DOHH2 (cell line): ENCODE results near the gene ARHGDIB.

Experiments used
- H3F3A ChIP-seq: fragments of 200-600 bp; sonication (generic), shearing (Covaris generic); 2 replicates; pipeline ENCODE4 v1.6.0; 2016; ENCODE audit warnings: antibody characterized with exemption, mild to moderate bottlenecking; ENCODE audit not compliant: control insufficient read depth, insufficient read depth
- H3K27ac ChIP-seq: fragments of 200-600 bp; sonication (generic); 2 replicates; pipeline ENCODE4 v1.5.1; 2014; ENCODE audit warnings: low read depth, mild to moderate bottlenecking, low read length, moderate library complexity
- H3K27me3 ChIP-seq: fragments of 200-600 bp; sonication (generic); 2 replicates; pipeline ENCODE4 v1.6.1; 2014; ENCODE audit warnings: mild to moderate bottlenecking, low read length, mixed read lengths; ENCODE audit not compliant: control insufficient read depth
- H3K36me3 ChIP-seq: fragments of 200-600 bp; sonication (generic); 2 replicates; pipeline ENCODE4 v1.6.1; 2014; ENCODE audit warnings: mild to moderate bottlenecking, low read length, moderate library complexity, mixed read lengths; ENCODE audit not compliant: control insufficient read depth
- H3K4me1 ChIP-seq: fragments of 200-600 bp; sonication (generic); 2 replicates; pipeline ENCODE4 v1.6.1; 2014; ENCODE audit warnings: mild to moderate bottlenecking, low read length, mixed read lengths; ENCODE audit not compliant: control insufficient read depth
- H3K4me2 ChIP-seq: fragments of 200-600 bp; sonication (generic); 2 replicates; pipeline ENCODE4 v1.6.0; 2014; ENCODE audit warnings: mild to moderate bottlenecking, low read length, moderate library complexity
- H3K4me3 ChIP-seq: fragments of 200-600 bp; sonication (generic); 2 replicates; pipeline ENCODE4 v1.5.1; 2014; ENCODE audit warnings: mild to moderate bottlenecking, low read length, mixed read lengths
- H3K79me2 ChIP-seq: fragments of 200-600 bp; sonication (generic); 2 replicates; pipeline ENCODE4 v1.6.1; 2014; ENCODE audit warnings: mild to moderate bottlenecking, low read length, mixed read lengths; ENCODE audit not compliant: control insufficient read depth
- H3K9me2 ChIP-seq: fragments of 200-600 bp; sonication (generic); replicated peaks from 2 replicates; pipeline ENCODE4 v1.6.1; 2014; ENCODE audit warnings: mild to moderate bottlenecking, low read length, mixed read lengths; ENCODE audit not compliant: control insufficient read depth
- H3K9me3 ChIP-seq: fragments of 200-600 bp; sonication (generic); 2 replicates; pipeline ENCODE4 v1.6.1; 2014; ENCODE audit warnings: antibody characterized with exemption, low read length, mixed read lengths; ENCODE audit not compliant: control insufficient read depth, insufficient read depth
- H4K20me1 ChIP-seq: fragments of 200-600 bp; sonication (generic); 2 replicates; pipeline ENCODE4 v1.6.0; 2014; ENCODE audit warnings: low read depth, mild to moderate bottlenecking, antibody characterized with exemption, low read length, moderate library complexity; ENCODE audit not compliant: control insufficient read depth, insufficient read depth
- EZH2phosphoT487 ChIP-seq: fragments of 200-600 bp; sonication (generic); IDR thresholded peaks from 2 replicates; pipeline ENCODE4 v1.6.1; 2017; ENCODE audit warnings: borderline replicate concordance, mild to moderate bottlenecking, antibody characterized with exemption, low read length, moderate library complexity, mixed read lengths
- TF ChIP-seq, protein P1 (sequence below): fragments of 200-600 bp; sonication (generic); IDR thresholded peaks from one replicate; pipeline ENCODE4 v1.5.1; 2014; ENCODE audit warnings: antibody characterized with exemption, mild to moderate bottlenecking, low read depth, low read length; ENCODE audit not compliant: poor library complexity, severe bottlenecking

The ARHGDIB gene

DNA sequence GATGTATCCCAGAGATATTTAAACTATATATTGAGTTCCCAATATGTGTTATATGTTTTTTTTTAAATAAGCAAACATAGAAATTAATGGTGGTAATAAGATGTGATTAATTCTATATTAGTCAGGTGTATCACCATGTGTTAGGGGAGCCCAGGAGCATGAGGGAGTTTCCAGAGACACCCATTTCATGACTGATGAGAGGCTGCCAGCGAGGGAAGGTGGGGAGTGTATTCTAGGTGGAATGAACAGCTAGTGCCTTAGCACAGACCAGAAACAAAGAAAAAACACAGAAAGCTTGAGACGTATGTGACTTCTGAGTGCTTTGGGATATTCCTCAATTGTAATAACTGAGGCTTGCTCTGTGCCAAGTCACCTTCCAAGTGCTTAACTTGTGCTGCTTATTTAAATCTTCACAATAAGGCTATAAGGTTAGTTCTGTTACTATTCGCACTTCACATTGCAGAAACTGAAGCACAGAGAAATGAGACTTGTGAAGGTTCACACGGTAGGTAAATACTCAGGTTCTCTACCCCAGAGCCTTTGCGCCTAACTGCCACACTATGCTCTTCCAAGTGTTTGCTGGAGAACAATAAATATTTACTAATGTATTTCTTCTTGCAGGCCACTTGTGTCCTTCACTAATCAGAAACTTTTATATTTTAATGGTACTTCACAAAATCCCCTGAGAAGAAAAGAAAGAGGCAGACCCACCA lies 57.9 kb downstream of the ARHGDIB start:
- no peaks in the 10 kb centered on the region for H3K4me1 ChIP-seq
- no peaks in the 10 kb centered on the region for H3K9me3 ChIP-seq
- TF ChIP-seq EZH2phosphoT487 = no peak
- TF ChIP-seq, protein P1, sequence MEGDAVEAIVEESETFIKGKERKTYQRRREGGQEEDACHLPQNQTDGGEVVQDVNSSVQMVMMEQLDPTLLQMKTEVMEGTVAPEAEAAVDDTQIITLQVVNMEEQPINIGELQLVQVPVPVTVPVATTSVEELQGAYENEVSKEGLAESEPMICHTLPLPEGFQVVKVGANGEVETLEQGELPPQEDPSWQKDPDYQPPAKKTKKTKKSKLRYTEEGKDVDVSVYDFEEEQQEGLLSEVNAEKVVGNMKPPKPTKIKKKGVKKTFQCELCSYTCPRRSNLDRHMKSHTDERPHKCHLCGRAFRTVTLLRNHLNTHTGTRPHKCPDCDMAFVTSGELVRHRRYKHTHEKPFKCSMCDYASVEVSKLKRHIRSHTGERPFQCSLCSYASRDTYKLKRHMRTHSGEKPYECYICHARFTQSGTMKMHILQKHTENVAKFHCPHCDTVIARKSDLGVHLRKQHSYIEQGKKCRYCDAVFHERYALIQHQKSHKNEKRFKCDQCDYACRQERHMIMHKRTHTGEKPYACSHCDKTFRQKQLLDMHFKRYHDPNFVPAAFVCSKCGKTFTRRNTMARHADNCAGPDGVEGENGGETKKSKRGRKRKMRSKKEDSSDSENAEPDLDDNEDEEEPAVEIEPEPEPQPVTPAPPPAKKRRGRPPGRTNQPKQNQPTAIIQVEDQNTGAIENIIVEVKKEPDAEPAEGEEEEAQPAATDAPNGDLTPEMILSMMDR = no peak
- H3K36me3 ChIP-seq = no peaks in the 10 kb centered on the region
- no peaks in the 10 kb centered on the region for H3F3A ChIP-seq
- no peaks in the 10 kb centered on the region for H4K20me1 ChIP-seq
- no peak overlapping the region for H3K4me3 ChIP-seq
- H3K4me2 ChIP-seq = no peak overlapping the region
- H3K79me2 ChIP-seq = no peaks in the 10 kb centered on the region
- H3K27me3 ChIP-seq = no peaks in the 10 kb centered on the region
- H3K9me2 ChIP-seq = no peaks in the 10 kb centered on the region
- H3K27ac ChIP-seq = no peak overlapping the region

DNA sequence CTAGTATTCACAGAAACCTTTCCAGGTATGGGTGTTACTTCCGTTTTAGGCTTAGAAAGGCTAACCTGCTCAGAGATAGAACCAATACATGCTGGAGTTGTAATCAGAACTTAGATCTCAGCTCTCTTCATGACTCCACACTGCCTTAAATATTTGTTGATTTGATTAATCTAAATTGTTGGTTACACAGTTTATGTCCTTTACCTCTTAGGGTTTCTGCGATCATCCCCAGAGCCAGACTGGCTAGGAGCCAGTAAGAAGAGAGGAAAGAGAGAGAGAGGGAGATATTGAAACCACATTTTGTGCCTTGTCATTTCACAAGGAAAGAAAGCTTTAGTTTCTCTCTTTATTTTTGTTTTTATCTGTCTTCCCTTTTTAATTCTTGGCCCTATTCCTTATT lies 58.9 kb downstream of the ARHGDIB start:
- H3K4me3 ChIP-seq = no peak overlapping the region
- no peaks in the 10 kb centered on the region for H3K9me2 ChIP-seq
- H3K79me2 ChIP-seq = no peaks in the 10 kb centered on the region
- H3K4me1 ChIP-seq = no peaks in the 10 kb centered on the region
- no peaks in the 10 kb centered on the region for H4K20me1 ChIP-seq
- no peak overlapping the region for H3K27ac ChIP-seq
- no peak overlapping the region for H3K4me2 ChIP-seq
- no peaks in the 10 kb centered on the region for H3F3A ChIP-seq
- H3K36me3 ChIP-seq = no peaks in the 10 kb centered on the region
- no peaks in the 10 kb centered on the region for H3K27me3 ChIP-seq
- no peaks in the 10 kb centered on the region for H3K9me3 ChIP-seq
- no peak for TF ChIP-seq EZH2phosphoT487
- TF ChIP-seq, protein P1 = no peak

DNA sequence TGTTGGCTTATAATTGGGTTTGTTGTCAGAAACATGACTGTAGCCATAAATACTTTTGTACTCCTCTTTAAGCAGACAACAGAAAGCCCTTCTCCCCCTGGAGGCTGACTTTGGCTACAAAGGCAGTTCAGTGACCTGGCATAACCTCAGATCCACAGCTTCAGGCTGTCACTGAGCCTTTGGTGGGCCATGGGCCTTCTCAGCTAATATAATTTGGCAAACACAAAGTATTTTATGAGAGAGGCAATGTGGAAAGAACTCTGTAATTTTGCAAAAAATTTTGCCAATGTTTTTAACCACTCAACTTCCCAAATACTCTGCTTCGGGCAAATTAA lies 60.2 kb downstream of the ARHGDIB start:
- no peak overlapping the region for H3K27ac ChIP-seq
- no peaks in the 10 kb centered on the region for H4K20me1 ChIP-seq
- H3K4me1 ChIP-seq = no peaks in the 10 kb centered on the region
- no peaks in the 10 kb centered on the region for H3K9me2 ChIP-seq
- no peaks in the 10 kb centered on the region for H3K9me3 ChIP-seq
- H3K4me2 ChIP-seq = no peak overlapping the region
- H3K4me3 ChIP-seq = no peak overlapping the region
- no peaks in the 10 kb centered on the region for H3K79me2 ChIP-seq
- no peaks in the 10 kb centered on the region for H3K27me3 ChIP-seq
- no peaks in the 10 kb centered on the region for H3K36me3 ChIP-seq
- H3F3A ChIP-seq = no peaks in the 10 kb centered on the region
- no peak for TF ChIP-seq EZH2phosphoT487
- TF ChIP-seq, protein P1 = no peak
